Type B pancreatic cell (in vitro differentiated cells): ENCODE data around the gene LEMD1. TPM values are rescaled to one million over a fixed set of nuclear protein-coding genes. Genes with fewer than 3 reads are reported as not detected.

Experiments used
- DNase-seq: peaks from one replicate; pipeline ENCODE4 v3.0.0; 2021; ENCODE audit warnings: mixed read lengths; ENCODE audit not compliant: unreplicated experiment; ENCODE audit errors: extremely low spot score
- H3K27ac Mint-ChIP-seq: 2 replicates; pipeline ENCODE4 v1.8.0; 2021; ENCODE audit warnings: mild to moderate bottlenecking, mixed read lengths
- H3K27me3 Mint-ChIP-seq: 2 replicates; pipeline ENCODE4 v1.8.0; 2021; ENCODE audit warnings: mixed read lengths
- H3K36me3 Mint-ChIP-seq: 2 replicates; pipeline ENCODE4 v1.8.0; 2021; ENCODE audit warnings: mixed read lengths
- H3K4me1 Mint-ChIP-seq: one replicate; pipeline ENCODE4 v1.8.0; 2021; ENCODE audit warnings: mixed read lengths; ENCODE audit not compliant: unreplicated experiment
- H3K4me3 Mint-ChIP-seq: 2 replicates; pipeline ENCODE4 v1.8.0; 2021; ENCODE audit warnings: mild to moderate bottlenecking, mixed read lengths
- H3K9me3 Mint-ChIP-seq: 2 replicates; pipeline ENCODE4 v1.8.0; 2021; ENCODE audit warnings: mixed read lengths
- CTCF ChIP-seq: fragments of 200-600 bp; sonication (generic); conservative IDR thresholded peaks from 2 replicates; pipeline ENCODE4 v1.5.0; 2021; ENCODE audit warnings: antibody characterized with exemption, mild to moderate bottlenecking
- total RNA-seq: library from RNA; stranded (reverse); gene quantifications from 2 replicates; pipeline ENCODE4 v1.2.1, GENCODE V29; 2021; ENCODE audit warnings: low replicate concordance

Gene LEMD1
- total RNA-seq, 1 donor from 2014 or later: 5.5 TPM

- H3K9me3 Mint-ChIP-seq: no peaks in the 10 kb centered on the region
- H3K27ac Mint-ChIP-seq: no peak overlapping the region
- H3K4me3 Mint-ChIP-seq: no peak overlapping the region
- peaks cover 25% of the 10 kb centered on the region for H3K4me1 Mint-ChIP-seq
- TF ChIP-seq CTCF: no peak
- peaks cover 70% of the 10 kb centered on the region for H3K27me3 Mint-ChIP-seq
- no peaks in the 10 kb centered on the region for H3K36me3 Mint-ChIP-seq
- DNase-seq: no peak
Observed at GRCh38 chr1:205345761-205346160, 76.1 kb downstream of the LEMD1 start.

GRCh38 chr1:205344066-205344928 lies 77.6 kb downstream of the LEMD1 start:
- TF ChIP-seq CTCF: no peak
- Mint-ChIP-seq H3K9me3 (no peaks in the 10 kb centered on the region), H3K4me1 (peaks cover 13% of the 10 kb centered on the region), H3K4me3 (peak overlapping the region; percentile 82), H3K36me3 (no peaks in the 10 kb centered on the region), H3K27me3 (peaks cover 73% of the 10 kb centered on the region), H3K27ac (no peak overlapping the region)
- no peak for DNase-seq

GRCh38 chr1:205343431-205344065 lies 78.3 kb downstream of the LEMD1 start:
- peak; percentile 63 for TF ChIP-seq CTCF
- H3K9me3 Mint-ChIP-seq: no peaks in the 10 kb centered on the region
- peaks cover 76% of the 10 kb centered on the region for H3K27me3 Mint-ChIP-seq
- no peak for DNase-seq
- no peak overlapping the region for H3K4me3 Mint-ChIP-seq
- H3K36me3 Mint-ChIP-seq: no peaks in the 10 kb centered on the region
- no peak overlapping the region for H3K27ac Mint-ChIP-seq
- H3K4me1 Mint-ChIP-seq: peaks cover 8% of the 10 kb centered on the region

GRCh38 chr1:205342986-205343385 lies 78.9 kb downstream of the LEMD1 start:
- DNase-seq: no peak
- Mint-ChIP-seq H3K4me3 (peak overlapping the region; percentile 74), H3K36me3 (no peaks in the 10 kb centered on the region), H3K27me3 (peaks cover 76% of the 10 kb centered on the region), H3K4me1 (peaks cover 8% of the 10 kb centered on the region), H3K27ac (no peak overlapping the region), H3K9me3 (no peaks in the 10 kb centered on the region)
- TF ChIP-seq CTCF: no peak

GRCh38 chr1:205340676-205341075 lies 81.2 kb downstream of the LEMD1 start:
- peaks cover 8% of the 10 kb centered on the region for H3K4me1 Mint-ChIP-seq
- no peak for DNase-seq
- no peak overlapping the region for H3K4me3 Mint-ChIP-seq
- no peaks in the 10 kb centered on the region for H3K9me3 Mint-ChIP-seq
- H3K27me3 Mint-ChIP-seq: peaks cover 71% of the 10 kb centered on the region
- H3K36me3 Mint-ChIP-seq: no peaks in the 10 kb centered on the region
- TF ChIP-seq CTCF: no peak
- no peak overlapping the region for H3K27ac Mint-ChIP-seq
